GM12878 (cell line): ENCODE data around the gene CAMTA1.

Source experiments
- GATAD2B ChIP-seq: fragments of 450-650 bp; conservative IDR thresholded peaks from 2 replicates; pipeline ENCODE4 v1.6.1; 2017; ENCODE audit warnings: low read depth, mild to moderate bottlenecking, moderate library complexity
- NBN ChIP-seq: fragments of 450-650 bp; IDR thresholded peaks from 2 replicates; pipeline ENCODE4 v1.6.1; 2016
- NFYB ChIP-seq: IDR thresholded peaks from 2 replicates; pipeline ENCODE4 v1.6.1; 2011; ENCODE audit warnings: low read depth, mild to moderate bottlenecking, low read length, improper control_type of control experiment, moderate library complexity; ENCODE audit not compliant: insufficient read depth
- POLR2A ChIP-seq: IDR thresholded peaks from 2 replicates; pipeline ENCODE4 v1.6.1; 2011; ENCODE audit warnings: low read depth, mild to moderate bottlenecking, low read length
- POLR2AphosphoS2 ChIP-seq: IDR thresholded peaks from 2 replicates; pipeline ENCODE4 v1.6.1; 2011; ENCODE audit warnings: low read depth, mild to moderate bottlenecking, low read length, improper control_type of control experiment, moderate library complexity
- REST ChIP-seq: IDR thresholded peaks from 2 replicates; pipeline ENCODE4 v1.6.1; 2012; ENCODE audit warnings: mild to moderate bottlenecking, low read depth, low read length
- USF2 ChIP-seq: IDR thresholded peaks from 2 replicates; pipeline ENCODE4 v1.6.1; 2011; ENCODE audit warnings: low read depth, low read length, improper control_type of control experiment, borderline replicate concordance
- TF ChIP-seq, protein P1 (sequence below), 3 experiments: IDR thresholded peaks in 2 of 3; conservative IDR thresholded peaks in 1 of 3; 2 replicates each; pipeline ENCODE4 v1.5.1; 2011; ENCODE audit warnings: low read depth in 3 of 3, low read length in 3 of 3, mild to moderate bottlenecking in 3 of 3, control low read depth in 2 of 3, moderate library complexity in 2 of 3, inconsistent platforms in 1 of 3, mixed read lengths in 1 of 3; ENCODE audit not compliant: control insufficient read depth in 2 of 3, insufficient read depth in 1 of 3; ENCODE audit errors: extremely low read depth in 1 of 3
- TF ChIP-seq, protein P2 (sequence below): IDR thresholded peaks from 2 replicates; pipeline ENCODE4 v1.6.1; 2011; ENCODE audit warnings: low read depth, mild to moderate bottlenecking, low read length, moderate library complexity, borderline replicate concordance; ENCODE audit errors: extremely low read depth

- TF ChIP-seq, protein P1, sequence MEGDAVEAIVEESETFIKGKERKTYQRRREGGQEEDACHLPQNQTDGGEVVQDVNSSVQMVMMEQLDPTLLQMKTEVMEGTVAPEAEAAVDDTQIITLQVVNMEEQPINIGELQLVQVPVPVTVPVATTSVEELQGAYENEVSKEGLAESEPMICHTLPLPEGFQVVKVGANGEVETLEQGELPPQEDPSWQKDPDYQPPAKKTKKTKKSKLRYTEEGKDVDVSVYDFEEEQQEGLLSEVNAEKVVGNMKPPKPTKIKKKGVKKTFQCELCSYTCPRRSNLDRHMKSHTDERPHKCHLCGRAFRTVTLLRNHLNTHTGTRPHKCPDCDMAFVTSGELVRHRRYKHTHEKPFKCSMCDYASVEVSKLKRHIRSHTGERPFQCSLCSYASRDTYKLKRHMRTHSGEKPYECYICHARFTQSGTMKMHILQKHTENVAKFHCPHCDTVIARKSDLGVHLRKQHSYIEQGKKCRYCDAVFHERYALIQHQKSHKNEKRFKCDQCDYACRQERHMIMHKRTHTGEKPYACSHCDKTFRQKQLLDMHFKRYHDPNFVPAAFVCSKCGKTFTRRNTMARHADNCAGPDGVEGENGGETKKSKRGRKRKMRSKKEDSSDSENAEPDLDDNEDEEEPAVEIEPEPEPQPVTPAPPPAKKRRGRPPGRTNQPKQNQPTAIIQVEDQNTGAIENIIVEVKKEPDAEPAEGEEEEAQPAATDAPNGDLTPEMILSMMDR (IDR thresholded peaks at IDR 0.05 in 2 of 3, conservative IDR thresholded peaks at IDR 0.05 in 1 of 3; ENCODE audit: control insufficient read depth in 2 of 3, extremely low read depth in 1 of 3, insufficient read depth in 1 of 3, low read depth in 3 of 3, low read length in 3 of 3): no peak
- no peak for TF ChIP-seq NBN
- TF ChIP-seq POLR2AphosphoS2: no peak
- no peak for TF ChIP-seq USF2
- TF ChIP-seq REST: no peak
- TF ChIP-seq NFYB: no peak
- TF ChIP-seq GATAD2B: no peak
- TF ChIP-seq POLR2A: no peak
- TF ChIP-seq, protein P2, sequence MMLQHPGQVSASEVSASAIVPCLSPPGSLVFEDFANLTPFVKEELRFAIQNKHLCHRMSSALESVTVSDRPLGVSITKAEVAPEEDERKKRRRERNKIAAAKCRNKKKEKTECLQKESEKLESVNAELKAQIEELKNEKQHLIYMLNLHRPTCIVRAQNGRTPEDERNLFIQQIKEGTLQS: no peak
These were observed 300.3 kb downstream of the CAMTA1 start for GRCh38 chr1:7085521-7085920.
